Gastroesophageal sphincter (tissue), 4 donors: Measurements from ENCODE around the gene TSC22D3. TPM values are rescaled to one million over a fixed set of nuclear protein-coding genes. Genes with fewer than 3 reads are reported as not detected.
A peak's percentile ranks its signal among the peaks of the same experiment; 100 is the strongest.

Experiments used
- ATAC-seq: fragments of 150-250 bp; one replicate; pipeline ENCODE4 v1.9.1; 2016; ENCODE audit warnings: mild to moderate bottlenecking, moderate library complexity
- H3K27ac ChIP-seq, 4 donors: fragments of 200-600 bp; sonication (generic) in 3 of 4; 1 replicate in 3 of 4; 2 replicates in 1 of 4; pipeline ENCODE4 v1.5.1; 2016 to 2019
- H3K27me3 ChIP-seq: fragments of 200-600 bp; sonication (generic); one replicate; pipeline ENCODE4 v1.5.1; 2019
- H3K36me3 ChIP-seq, 2 donors: fragments of 200-600 bp; sonication (generic); one replicate each; pipeline ENCODE4 v1.5.1; 2019; ENCODE audit warnings: control low read depth in 1 of 2
- H3K4me1 ChIP-seq, 3 donors: fragments of 200-600 bp; sonication (generic); 1 replicate in 2 of 3; 2 replicates in 1 of 3; pipeline ENCODE4 v1.5.1; 2016 to 2019; ENCODE audit warnings: control low read depth in 2 of 3
- H3K4me3 ChIP-seq, 2 donors: fragments of 200-600 bp; sonication (generic); one replicate each; pipeline ENCODE4 v1.5.1; 2019; ENCODE audit warnings: mild to moderate bottlenecking in 1 of 2, moderate library complexity in 1 of 2
- H3K9me3 ChIP-seq, 3 donors: fragments of 200-600 bp; sonication (generic); one replicate each; pipeline ENCODE4 v1.5.1; 2017 to 2019; ENCODE audit warnings: control low read depth in 2 of 3
- CTCF ChIP-seq, 4 experiments: fragments of 200-600 bp in 2 of 4; fragments of 450-650 bp in 2 of 4; sonication (generic) in 1 of 4; IDR thresholded peaks; one replicate each; pipeline ENCODE4 v1.5.1; 2017 to 2019; ENCODE audit warnings: antibody characterized with exemption in 4 of 4, mild to moderate bottlenecking in 2 of 4, moderate library complexity in 2 of 4
- EP300 ChIP-seq: sonication (generic); formaldehyde crosslinking; IDR thresholded peaks from one replicate; pipeline ENCODE4 v1.6.1; 2017; ENCODE audit warnings: antibody characterized with exemption, mild to moderate bottlenecking
- POLR2A ChIP-seq, 2 donors: fragments of 450-650 bp; IDR thresholded peaks; one replicate each; pipeline ENCODE4 v1.6.1; 2017; ENCODE audit warnings: antibody characterized with exemption in 2 of 2, mild to moderate bottlenecking in 2 of 2, moderate library complexity in 1 of 2
- POLR2AphosphoS5 ChIP-seq: sonication (generic); formaldehyde crosslinking; IDR thresholded peaks from one replicate; pipeline ENCODE4 v1.6.1; 2017; ENCODE audit warnings: antibody characterized with exemption
- WGBS, 2 donors: methylation state at CpG; one replicate each; pipeline ENCODE4 v1.1.5; 2018; ENCODE audit warnings: low coverage in 1 of 2; 5-methylcytosine and 5-hydroxymethylcytosine counted together
- total RNA-seq, 4 donors: library from RNA; depleted of rRNA; stranded (reverse); fragments of >200 nt; gene quantifications; one replicate each; pipeline ENCODE4 v1.1.0, GENCODE V29; 2016

TSC22D3 gene
- total RNA-seq, 4 donors from 2014 or later = 561 to 849 (median 691) TPM

- H3K27me3 ChIP-seq = no peaks in the 10 kb centered on the region
Observed at GRCh38 chrX:107709266-107709806, 66.3 kb downstream of the TSC22D3 start.

GRCh38 chrX:107708762-107709161 is 66.8 kb downstream of the TSC22D3 start:
- Histone ChIP-seq H3K36me3 (peaks cover 0 to 8% of the 10 kb centered on the region in 2 donors), H3K4me1 (peaks cover 0 to 39% (median 3%) of the 10 kb centered on the region in 3 donors), H3K27me3 (no peaks in the 10 kb centered on the region), H3K27ac (peak overlapping the region in 2 of 4 donors; percentile 44 to 51), H3K4me3 (no peak overlapping the region), H3K9me3 (no peaks in the 10 kb centered on the region)
- WGBS, 2 donors = 63 to 75% methylated on average over 2 of the region's 2 CpGs
- ATAC-seq = peak; percentile 3
- TF ChIP-seq POLR2AphosphoS5 (no peak), POLR2A (IDR thresholded peaks at IDR 0.05) (no peak), EP300 (no peak), CTCF (IDR thresholded peaks at IDR 0.05) (no peak)

More at GRCh38 chrX:107709266-107709806, 66.3 kb downstream of the TSC22D3 start:
- Histone ChIP-seq H3K36me3 (peaks cover 0 to 14% of the 10 kb centered on the region in 2 donors), H3K27ac (peak overlapping the region in 3 of 4 donors; percentile 51 to 94 (median 89)), H3K4me1 (peaks cover 0 to 39% (median 3%) of the 10 kb centered on the region in 3 donors), H3K9me3 (no peaks in the 10 kb centered on the region), H3K4me3 (no peak overlapping the region)
- WGBS, 2 donors = 86 to 94% methylated on average over 4 to 6 of the region's 6 CpGs
- no peak for TF ChIP-seq POLR2A (IDR thresholded peaks at IDR 0.05)
- ATAC-seq = no peak

- Histone ChIP-seq H3K36me3 (no peaks in the 10 kb centered on the region), H3K27me3 (no peaks in the 10 kb centered on the region), H3K9me3 (no peaks in the 10 kb centered on the region), H3K27ac (no peak overlapping the region), H3K4me1 (peaks cover 0 to 31% (median 3%) of the 10 kb centered on the region in 3 donors), H3K4me3 (no peak overlapping the region)
- no peak for ATAC-seq
- 80 to 82% methylated on average over 3 to 9 of the region's 9 CpGs for WGBS, 2 donors
- no peak for TF ChIP-seq POLR2AphosphoS5
Observed at GRCh38 chrX:107707866-107708265, 67.7 kb downstream of the TSC22D3 start.

GRCh38 chrX:107706309-107706708 is 69.3 kb downstream of the TSC22D3 start:
- no peak for TF ChIP-seq POLR2A (IDR thresholded peaks at IDR 0.05)
- TF ChIP-seq EP300 = no peak
- no peak for TF ChIP-seq POLR2AphosphoS5
- TF ChIP-seq CTCF (IDR thresholded peaks at IDR 0.05) = no peak
- Histone ChIP-seq H3K4me1 (peaks cover 0 to 18% (median under 1%) of the 10 kb centered on the region in 3 donors), H3K27ac (no peak overlapping the region), H3K9me3 (no peaks in the 10 kb centered on the region), H3K4me3 (no peak overlapping the region), H3K36me3 (no peaks in the 10 kb centered on the region), H3K27me3 (no peaks in the 10 kb centered on the region)
- no peak for ATAC-seq

GRCh38 chrX:107704587-107704986 is 71.0 kb downstream of the TSC22D3 start:
- Histone ChIP-seq H3K4me3 (no peak overlapping the region), H3K27me3 (no peaks in the 10 kb centered on the region), H3K4me1 (peaks cover 0 to 17% (median 3%) of the 10 kb centered on the region in 3 donors), H3K36me3 (no peaks in the 10 kb centered on the region), H3K9me3 (no peaks in the 10 kb centered on the region), H3K27ac (no peak overlapping the region)
- no peak for ATAC-seq
- TF ChIP-seq CTCF (IDR thresholded peaks at IDR 0.05) (no peak), POLR2A (IDR thresholded peaks at IDR 0.05) (no peak), EP300 (no peak)
- WGBS, 2 donors = 80 to 85% methylated on average over 2 of the region's 2 CpGs

GRCh38 chrX:107704181-107704580 is 71.4 kb downstream of the TSC22D3 start:
- peaks cover 0 to 18% (median 3%) of the 10 kb centered on the region in 3 donors for H3K4me1 ChIP-seq

More at GRCh38 chrX:107704181-107704580, 71.4 kb downstream of the TSC22D3 start:
- ATAC-seq = no peak
- H3K4me3 ChIP-seq = no peak overlapping the region
- no peaks in the 10 kb centered on the region for H3K27me3 ChIP-seq
- WGBS, 2 donors = 83 to 100% methylated on average over 1 to 2 of the region's 4 CpGs
- H3K9me3 ChIP-seq = no peaks in the 10 kb centered on the region
- TF ChIP-seq EP300 = no peak
- no peak for TF ChIP-seq CTCF (IDR thresholded peaks at IDR 0.05)
- no peak for TF ChIP-seq POLR2AphosphoS5
- no peak for TF ChIP-seq POLR2A (IDR thresholded peaks at IDR 0.05)
- H3K27ac ChIP-seq = no peak overlapping the region
- no peaks in the 10 kb centered on the region for H3K36me3 ChIP-seq
